ENCODE results near the gene STC2. TPM values are rescaled to one million over a fixed set of nuclear protein-coding genes. Genes with fewer than 3 reads are reported as not detected.

STC2 gene
- polyA plus RNA-seq, 1 donor (not counting 4 experiments of a cell fraction or from before 2014, with no cell fraction given): 4.3 TPM

DNA sequence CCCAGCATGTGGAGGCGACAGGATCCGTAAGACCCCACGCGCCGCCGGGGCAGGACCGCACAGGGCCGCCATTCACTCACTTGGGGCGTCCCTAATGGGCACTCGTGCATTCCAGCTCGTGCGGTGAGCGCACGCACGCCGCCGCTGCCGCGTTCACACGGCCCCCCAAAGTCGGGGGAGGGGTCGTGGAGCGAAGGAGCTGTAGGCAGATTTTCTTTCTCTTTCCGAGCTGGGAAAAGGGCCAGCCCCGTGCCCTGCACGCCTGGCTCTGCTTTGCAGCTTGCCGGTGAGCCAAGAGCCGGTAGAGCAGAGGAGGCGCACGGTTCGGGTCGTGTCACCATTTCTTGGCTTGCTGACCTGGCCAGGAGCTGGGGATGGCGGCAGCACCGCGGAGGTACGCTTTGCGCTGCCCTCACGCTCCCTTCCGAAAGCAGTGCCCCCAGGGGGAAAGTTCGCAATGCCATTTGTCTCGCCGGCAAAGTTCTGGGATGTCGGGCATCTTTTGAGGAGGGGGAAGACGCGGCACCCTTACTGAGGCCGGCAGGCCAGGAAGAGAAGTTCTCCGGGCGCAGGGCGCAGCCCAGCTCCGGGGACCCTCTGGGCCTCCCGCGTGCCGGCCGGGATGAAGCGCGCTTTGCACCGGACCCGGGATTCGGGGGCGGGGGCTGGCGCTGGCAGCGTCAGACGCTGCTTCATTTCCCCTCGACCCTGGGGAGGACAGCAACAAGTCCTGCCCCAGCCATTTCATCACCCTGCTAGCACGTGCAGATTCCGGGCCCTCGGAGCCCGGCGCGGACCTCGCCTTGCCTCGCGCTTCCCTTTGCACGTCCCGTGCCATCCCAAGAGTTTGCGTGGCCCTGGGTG, 898 bp downstream of the STC2 start:
- Histone ChIP-seq H2AFZ (ENCODE audit: control insufficient read depth, low read length) (peak overlapping the region; percentile 73), H3K36me3 (ENCODE audit: control insufficient read depth in 2 of 2, extremely low read depth in 1 of 2, insufficient read depth in 2 of 2, low read length in 2 of 2) (peaks cover 0 to 12% of the 10 kb centered on the region in 2 experiments), H3K79me2 (ENCODE audit: control insufficient read depth, insufficient read depth, low read length) (no peaks in the 10 kb centered on the region), H3K9me1 (ENCODE audit: control insufficient read depth, extremely low read depth, insufficient read depth, low read length) (no peaks in the 10 kb centered on the region), H3K27ac (ENCODE audit: control insufficient read depth, insufficient read depth, low read length) (no peak overlapping the region), H3K27me3 (ENCODE audit: control insufficient read depth, extremely low read depth, insufficient read depth, low read length) (peaks cover 35% of the 10 kb centered on the region), H4K20me1 (ENCODE audit: control insufficient read depth, extremely low read depth, insufficient read depth, low read length) (peaks cover 3% of the 10 kb centered on the region), H3K4me3 (ENCODE audit: control insufficient read depth in 2 of 3, extremely low read depth in 1 of 3, insufficient read depth in 2 of 3, low read depth in 1 of 3, low read length in 3 of 3) (peak overlapping the region; percentile 22 to 87 (median 36)), H3K4me2 (ENCODE audit: control insufficient read depth, extremely low read depth, insufficient read depth, low read depth, low read length) (peak overlapping the region; percentile 80), H3K9me3 (ENCODE audit: control insufficient read depth, low read depth, low read length) (no peaks in the 10 kb centered on the region), H3K4me1 (ENCODE audit: control insufficient read depth, extremely low read depth, insufficient read depth, low read length) (peaks cover 45% of the 10 kb centered on the region), H3K9ac (ENCODE audit: control insufficient read depth, extremely low read depth, insufficient read depth, low read length) (peak overlapping the region; percentile 67)
- TF ChIP-seq, protein P1, sequence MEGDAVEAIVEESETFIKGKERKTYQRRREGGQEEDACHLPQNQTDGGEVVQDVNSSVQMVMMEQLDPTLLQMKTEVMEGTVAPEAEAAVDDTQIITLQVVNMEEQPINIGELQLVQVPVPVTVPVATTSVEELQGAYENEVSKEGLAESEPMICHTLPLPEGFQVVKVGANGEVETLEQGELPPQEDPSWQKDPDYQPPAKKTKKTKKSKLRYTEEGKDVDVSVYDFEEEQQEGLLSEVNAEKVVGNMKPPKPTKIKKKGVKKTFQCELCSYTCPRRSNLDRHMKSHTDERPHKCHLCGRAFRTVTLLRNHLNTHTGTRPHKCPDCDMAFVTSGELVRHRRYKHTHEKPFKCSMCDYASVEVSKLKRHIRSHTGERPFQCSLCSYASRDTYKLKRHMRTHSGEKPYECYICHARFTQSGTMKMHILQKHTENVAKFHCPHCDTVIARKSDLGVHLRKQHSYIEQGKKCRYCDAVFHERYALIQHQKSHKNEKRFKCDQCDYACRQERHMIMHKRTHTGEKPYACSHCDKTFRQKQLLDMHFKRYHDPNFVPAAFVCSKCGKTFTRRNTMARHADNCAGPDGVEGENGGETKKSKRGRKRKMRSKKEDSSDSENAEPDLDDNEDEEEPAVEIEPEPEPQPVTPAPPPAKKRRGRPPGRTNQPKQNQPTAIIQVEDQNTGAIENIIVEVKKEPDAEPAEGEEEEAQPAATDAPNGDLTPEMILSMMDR (optimal IDR thresholded peaks at IDR 0.05 in 1 of 3, IDR thresholded peaks at IDR 0.05 in 1 of 3, conservative IDR thresholded peaks at IDR 0.05 in 1 of 3; ENCODE audit: extremely low read depth in 1 of 3, insufficient read depth in 2 of 3, low read length in 3 of 3): no peak
- peak; percentile 76 for TF ChIP-seq EZH2 (IDR thresholded peaks at IDR 0.05; ENCODE audit: low read length)
- no peak for FAIRE-seq
- dilution Hi-C loops (cut with MboI; ENCODE audit: extremely low pct_ligation_motif_present, low sequenced_read_pairs): no loop called here
- no peak for DNase-seq (ENCODE audit: low read depth, low spot score)

DNA sequence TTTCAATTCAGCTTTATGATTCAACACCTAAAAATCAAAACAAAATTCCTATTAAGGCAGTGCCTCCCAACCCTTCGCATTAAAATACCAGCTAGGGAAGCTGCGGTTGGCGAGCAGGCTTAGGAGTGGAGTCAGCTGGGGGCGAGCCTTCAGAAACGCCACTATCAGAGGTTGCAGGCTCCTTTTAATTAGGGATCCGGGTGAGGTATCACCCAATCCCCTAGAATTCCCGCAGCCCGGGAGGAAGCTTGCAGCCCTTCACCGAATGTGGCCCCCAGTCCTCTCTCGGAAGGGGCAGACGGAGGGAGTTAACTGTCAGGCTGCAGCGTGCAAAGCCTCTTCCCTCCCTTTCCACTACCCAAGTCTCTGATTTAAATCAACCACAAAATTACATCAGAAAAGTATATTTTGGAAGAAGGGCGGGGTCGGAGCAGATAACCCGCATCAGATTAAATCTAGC, 1.7 kb downstream of the STC2 start:
- DNase-seq (ENCODE audit: low read depth, low spot score) (no peak), FAIRE-seq (no peak)
- Histone ChIP-seq H3K9me3 (ENCODE audit: control insufficient read depth, low read depth, low read length) (no peaks in the 10 kb centered on the region), H3K27ac (ENCODE audit: control insufficient read depth, insufficient read depth, low read length) (no peak overlapping the region), H3K4me1 (ENCODE audit: control insufficient read depth, extremely low read depth, insufficient read depth, low read length) (peaks cover 45% of the 10 kb centered on the region), H3K4me2 (ENCODE audit: control insufficient read depth, extremely low read depth, insufficient read depth, low read depth, low read length) (peak overlapping the region; percentile 80), H4K20me1 (ENCODE audit: control insufficient read depth, extremely low read depth, insufficient read depth, low read length) (peaks cover 3% of the 10 kb centered on the region), H3K9me1 (ENCODE audit: control insufficient read depth, extremely low read depth, insufficient read depth, low read length) (no peaks in the 10 kb centered on the region), H3K27me3 (ENCODE audit: control insufficient read depth, extremely low read depth, insufficient read depth, low read length) (peaks cover 35% of the 10 kb centered on the region), H3K36me3 (ENCODE audit: control insufficient read depth in 2 of 2, extremely low read depth in 1 of 2, insufficient read depth in 2 of 2, low read length in 2 of 2) (peaks cover 0 to 12% of the 10 kb centered on the region in 2 experiments), H3K79me2 (ENCODE audit: control insufficient read depth, insufficient read depth, low read length) (no peaks in the 10 kb centered on the region), H3K4me3 (ENCODE audit: control insufficient read depth in 2 of 3, extremely low read depth in 1 of 3, insufficient read depth in 2 of 3, low read depth in 1 of 3, low read length in 3 of 3) (peak overlapping the region; percentile 36 to 87 (median 39)), H2AFZ (ENCODE audit: control insufficient read depth, low read length) (no peak overlapping the region), H3K9ac (ENCODE audit: control insufficient read depth, extremely low read depth, insufficient read depth, low read length) (peak overlapping the region; percentile 30)
- TF ChIP-seq, protein P1 (optimal IDR thresholded peaks at IDR 0.05 in 1 of 3, IDR thresholded peaks at IDR 0.05 in 1 of 3, conservative IDR thresholded peaks at IDR 0.05 in 1 of 3; ENCODE audit: extremely low read depth in 1 of 3, insufficient read depth in 2 of 3, low read length in 3 of 3): no peak
- no peak for TF ChIP-seq EZH2 (IDR thresholded peaks at IDR 0.05; ENCODE audit: low read length)
- dilution Hi-C loops (cut with MboI; ENCODE audit: extremely low pct_ligation_motif_present, low sequenced_read_pairs): no loop called here

All from keratinocyte (primary cell).